SK-N-SH treated with all-trans-retinoic acid at 6 μM for 48 hours (cell line): ENCODE results near the gene TSHZ1.

ENCODE experiments used
- ESRRG ChIP-seq: fragments of 250-450 bp; sonication (Bioruptor Pico); IDR thresholded peaks from 2 replicates; pipeline ENCODE4 v1.6.1; 2021; ENCODE audit warnings: mild to moderate bottlenecking
- PATZ1 ChIP-seq: fragments of 250-450 bp; sonication (Bioruptor Pico); IDR thresholded peaks from 2 replicates; pipeline ENCODE4 v1.8.0; 2020; ENCODE audit warnings: mild to moderate bottlenecking, moderate library complexity, borderline replicate concordance

GRCh38 chr18:75293591-75293990, 83.0 kb downstream of the TSHZ1 start:
- TF ChIP-seq PATZ1 (CRISPR knock-in tag) (no peak), ESRRG (CRISPR knock-in tag) (no peak)
